HepG2 (cell line): ENCODE data around the gene ALOX5AP. TPM values are rescaled to one million over a fixed set of nuclear protein-coding genes. Genes with fewer than 3 reads are reported as not detected.

ENCODE experiments used
- CBX1 ChIP-seq: IDR thresholded peaks from one replicate; pipeline ENCODE4 v1.6.1; 2016; ENCODE audit warnings: antibody characterized with exemption, low read depth
- CBX2 ChIP-seq, 2 experiments: fragments of 200-600 bp in 1 of 2; sonication (generic); formaldehyde crosslinking in 1 of 2; IDR thresholded peaks; 2 replicates each; pipeline versions ENCODE4 v1.7.0 to v1.8.1; 2018 to 2022; ENCODE audit warnings: low read depth in 2 of 2, low read length in 1 of 2, mild to moderate bottlenecking in 1 of 2, missing genetic modification reagents in 1 of 2
- FIP1L1 ChIP-seq: fragments of 200-400 bp; formaldehyde crosslinking; IDR thresholded peaks from 2 replicates; pipeline ENCODE4 v1.6.1; 2018; ENCODE audit warnings: low read depth, mild to moderate bottlenecking, low read length, moderate library complexity, borderline replicate concordance; ENCODE audit not compliant: insufficient read depth
- HIVEP1 ChIP-seq: sonication (generic); formaldehyde crosslinking; IDR thresholded peaks from 2 replicates; pipeline ENCODE4 v1.4.0; 2020; ENCODE audit warnings: mild to moderate bottlenecking, missing genetic modification reagents
- HNRNPLL ChIP-seq: fragments of 200-400 bp; formaldehyde crosslinking; IDR thresholded peaks from 2 replicates; pipeline ENCODE4 v1.6.1; 2017; ENCODE audit warnings: mild to moderate bottlenecking, low read depth, low read length; ENCODE audit not compliant: poor library complexity, severe bottlenecking
- MXD4 ChIP-seq: IDR thresholded peaks from 2 replicates; pipeline ENCODE4 v1.6.1; 2016; ENCODE audit warnings: mild to moderate bottlenecking, missing biosample characterization, missing genetic modification reagents
- NKX3-1 ChIP-seq: sonication (generic); formaldehyde crosslinking; IDR thresholded peaks from 2 replicates; pipeline ENCODE4 v1.5.0; 2020; ENCODE audit warnings: missing genetic modification reagents
- RARG ChIP-seq: sonication (generic); formaldehyde crosslinking; IDR thresholded peaks from 2 replicates; pipeline ENCODE4 v1.4.0; 2020; ENCODE audit warnings: low read depth, mild to moderate bottlenecking, missing genetic modification reagents
- SATB2 ChIP-seq: sonication (generic); formaldehyde crosslinking; IDR thresholded peaks from 2 replicates; pipeline ENCODE4 v1.5.0; 2020; ENCODE audit warnings: missing genetic modification reagents
- SP4 ChIP-seq: sonication (generic); formaldehyde crosslinking; IDR thresholded peaks from 2 replicates; pipeline ENCODE4 v1.8.1; 2023; ENCODE audit warnings: mild to moderate bottlenecking, missing genetic modification reagents
- SRY ChIP-seq: sonication (generic); formaldehyde crosslinking; IDR thresholded peaks from 2 replicates; pipeline ENCODE4 v1.8.0; 2022; ENCODE audit warnings: mild to moderate bottlenecking, missing genetic modification reagents
- TP53 ChIP-seq: sonication (generic); formaldehyde crosslinking; conservative IDR thresholded peaks from 2 replicates; pipeline ENCODE4 v1.4.0; 2020; ENCODE audit warnings: missing genetic modification reagents
- ZBTB44 ChIP-seq: sonication (generic); formaldehyde crosslinking; IDR thresholded peaks from 2 replicates; pipeline ENCODE4 v1.4.0; 2020; ENCODE audit warnings: missing genetic modification reagents
- ZNF260 ChIP-seq: sonication (generic); formaldehyde crosslinking; IDR thresholded peaks from 2 replicates; pipeline ENCODE4 v1.4.0; 2020; ENCODE audit warnings: missing genetic modification reagents, low read depth, mild to moderate bottlenecking, borderline replicate concordance
- ZNF367 ChIP-seq: sonication (generic); formaldehyde crosslinking; IDR thresholded peaks from 2 replicates; pipeline ENCODE4 v1.4.0; 2020; ENCODE audit warnings: missing genetic modification reagents, borderline replicate concordance
- ZNF614 ChIP-seq: IDR thresholded peaks from 2 replicates; pipeline ENCODE4 v1.6.1; 2018; ENCODE audit warnings: missing biosample characterization, missing genetic modification reagents, inconsistent platforms, borderline replicate concordance
- ZNF660 ChIP-seq: sonication (generic); formaldehyde crosslinking; IDR thresholded peaks from 2 replicates; pipeline ENCODE4 v1.5.1; 2020; ENCODE audit warnings: mild to moderate bottlenecking, low read depth, missing genetic modification reagents, borderline replicate concordance
- ZNF674 ChIP-seq: sonication (generic); formaldehyde crosslinking; IDR thresholded peaks from 2 replicates; pipeline ENCODE4 v1.5.0; 2020; ENCODE audit warnings: low read depth, mild to moderate bottlenecking, missing genetic modification reagents
- ZSCAN22 ChIP-seq: sonication (generic); formaldehyde crosslinking; IDR thresholded peaks from 2 replicates; pipeline ENCODE4 v1.4.0; 2020; ENCODE audit warnings: mild to moderate bottlenecking, missing genetic modification reagents
- polyA plus RNA-seq, 8 experiments: library from polyadenylated mRNA; depleted of rRNA in 3 of 8; stranded (reverse) in 7 of 8; unstranded in 1 of 8; fragments of >200 nt; fragmentation: Illumina TruSeq in 4 of 8; extraction: Trizol in 4 of 8; gene quantifications; 2 replicates each; pipeline versions ENCODE4 v1.2.1 to v1.2.3, GENCODE V29; 2011 to 2016; ENCODE audit warnings: low read depth in 4 of 8, missing spikeins in 1 of 8, mixed read lengths in 1 of 8; ENCODE audit not compliant: insufficient read depth in 1 of 8
- total RNA-seq, 5 experiments: library from RNA; depleted of rRNA; stranded (reverse); fragments of >200 nt; fragmentation: Illumina TruSeq; extraction: Trizol; gene quantifications; 2 replicates each; pipeline ENCODE4 v1.2.3, GENCODE V29; 2016; ENCODE audit warnings: low read depth in 1 of 5
- TF ChIP-seq, protein P1 (sequence below): IDR thresholded peaks from 2 replicates; pipeline ENCODE4 v1.6.1; 2016; ENCODE audit warnings: low read depth
- TF ChIP-seq, protein P2 (sequence below): sonication (generic); formaldehyde crosslinking; IDR thresholded peaks from 2 replicates; pipeline ENCODE4 v1.4.0; 2020; ENCODE audit warnings: mild to moderate bottlenecking, missing genetic modification reagents, borderline replicate concordance

Gene ALOX5AP
- total and polyA plus RNA-seq, 2 of the 13 experiments (the other 11 are each of a cell fraction or from before 2014, with no cell fraction given) = 0.97 to 1.2 TPM

DNA sequence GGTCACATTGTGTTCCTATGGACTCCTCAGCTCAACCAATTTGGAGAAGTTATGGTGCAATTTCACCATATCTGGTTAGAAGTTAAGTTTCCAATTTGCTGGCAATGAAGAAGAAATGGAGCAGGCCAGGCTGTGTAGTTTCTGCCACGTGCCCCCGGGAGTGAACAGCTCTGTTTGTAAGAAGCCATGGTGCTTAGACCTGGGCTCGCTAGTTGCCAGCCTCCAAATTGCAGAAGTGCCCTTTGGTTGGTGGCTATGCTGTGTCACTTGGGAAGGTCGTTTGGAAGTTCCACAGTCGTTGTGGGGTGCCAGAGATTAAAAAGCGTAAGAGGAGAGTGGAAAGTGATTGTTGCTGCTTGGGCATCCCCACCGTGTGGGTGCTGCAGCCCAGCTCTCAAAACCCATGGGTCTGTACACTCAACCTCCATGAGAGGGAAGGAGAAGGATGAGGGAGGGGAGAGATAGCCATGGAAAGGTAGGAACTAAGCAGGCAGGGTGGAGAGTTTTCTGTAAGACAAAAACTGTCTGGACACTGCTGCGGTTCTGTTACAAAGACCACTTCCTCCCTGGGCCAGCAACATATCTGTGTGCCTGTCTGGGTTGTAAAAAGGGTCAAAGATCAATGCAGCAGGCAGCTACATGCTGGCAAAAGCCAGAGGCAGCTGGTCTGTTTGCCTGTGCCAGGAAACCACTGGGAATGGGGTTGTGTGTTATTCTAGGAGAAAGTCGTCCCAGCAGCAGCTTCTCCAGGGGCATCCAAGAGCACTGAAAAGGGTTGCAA is 10.8 kb downstream of the ALOX5AP start (continued):
- TF ChIP-seq ZNF260 (CRISPR knock-in tag) (no peak), HNRNPLL (no peak), CBX2 (IDR thresholded peaks at IDR 0.05; ENCODE audit: low read depth, low read length) (no peak), CBX2 (CRISPR knock-in tag; IDR thresholded peaks at IDR 0.05; ENCODE audit: low read depth) (no peak), MXD4 (CRISPR knock-in tag) (no peak), FIP1L1 (no peak), SRY (CRISPR knock-in tag) (no peak), ZNF367 (CRISPR knock-in tag) (no peak), SP4 (CRISPR knock-in tag) (no peak), ZNF674 (CRISPR knock-in tag) (no peak), ZNF660 (CRISPR knock-in tag) (no peak), ZBTB44 (CRISPR knock-in tag) (no peak), TP53 (no peak), CBX1 (no peak), NKX3-1 (CRISPR knock-in tag) (no peak), ZSCAN22 (CRISPR knock-in tag) (no peak), HIVEP1 (CRISPR knock-in tag) (no peak), RARG (CRISPR knock-in tag) (no peak), ZNF614 (CRISPR knock-in tag) (no peak), SATB2 (no peak)
- TF ChIP-seq, protein P1, sequence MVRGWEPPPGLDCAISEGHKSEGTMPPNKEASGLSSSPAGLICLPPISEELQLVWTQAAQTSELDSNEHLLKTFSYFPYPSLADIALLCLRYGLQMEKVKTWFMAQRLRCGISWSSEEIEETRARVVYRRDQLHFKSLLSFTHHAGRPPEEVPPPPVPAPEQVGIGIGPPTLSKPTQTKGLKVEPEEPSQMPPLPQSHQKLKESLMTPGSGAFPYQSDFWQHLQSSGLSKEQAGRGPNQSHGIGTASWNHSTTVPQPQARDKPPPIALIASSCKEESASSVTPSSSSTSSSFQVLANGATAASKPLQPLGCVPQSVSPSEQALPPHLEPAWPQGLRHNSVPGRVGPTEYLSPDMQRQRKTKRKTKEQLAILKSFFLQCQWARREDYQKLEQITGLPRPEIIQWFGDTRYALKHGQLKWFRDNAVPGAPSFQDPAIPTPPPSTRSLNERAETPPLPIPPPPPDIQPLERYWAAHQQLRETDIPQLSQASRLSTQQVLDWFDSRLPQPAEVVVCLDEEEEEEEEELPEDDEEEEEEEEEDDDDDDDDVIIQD = no peak
- TF ChIP-seq, protein P2, sequence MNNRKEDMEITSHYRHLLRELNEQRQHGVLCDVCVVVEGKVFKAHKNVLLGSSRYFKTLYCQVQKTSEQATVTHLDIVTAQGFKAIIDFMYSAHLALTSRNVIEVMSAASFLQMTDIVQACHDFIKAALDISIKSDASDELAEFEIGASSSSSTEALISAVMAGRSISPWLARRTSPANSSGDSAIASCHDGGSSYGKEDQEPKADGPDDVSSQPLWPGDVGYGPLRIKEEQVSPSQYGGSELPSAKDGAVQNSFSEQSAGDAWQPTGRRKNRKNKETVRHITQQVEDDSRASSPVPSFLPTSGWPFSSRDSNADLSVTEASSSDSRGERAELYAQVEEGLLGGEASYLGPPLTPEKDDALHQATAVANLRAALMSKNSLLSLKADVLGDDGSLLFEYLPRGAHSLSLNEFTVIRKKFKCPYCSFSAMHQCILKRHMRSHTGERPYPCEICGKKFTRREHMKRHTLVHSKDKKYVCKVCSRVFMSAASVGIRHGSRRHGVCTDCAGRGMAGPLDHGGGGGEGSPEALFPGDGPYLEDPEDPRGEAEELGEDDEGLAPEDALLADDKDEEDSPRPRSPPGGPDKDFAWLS = no peak
